K562 (cell line): Measurements from ENCODE around the gene ECHDC1.

Source experiments
- CTCF ChIP-seq, 3 experiments: IDR thresholded peaks in 2 of 3; conservative IDR thresholded peaks in 1 of 3; 2 replicates each; pipeline ENCODE4 v1.5.1; 2011 to 2012; ENCODE audit warnings: low read length in 3 of 3, mild to moderate bottlenecking in 3 of 3, control low read depth in 2 of 3, improper control_type of control experiment in 1 of 3, inconsistent platforms in 1 of 3, low read depth in 1 of 3, mixed read lengths in 1 of 3, moderate library complexity in 1 of 3; ENCODE audit not compliant: insufficient read depth in 2 of 3
- RAD51 ChIP-seq: fragments of 450-650 bp; IDR thresholded peaks from 2 replicates; pipeline ENCODE4 v1.7.1; 2016; ENCODE audit warnings: low read depth, mild to moderate bottlenecking, borderline replicate concordance

- TF ChIP-seq CTCF (IDR thresholded peaks at IDR 0.05 in 2 of 3, conservative IDR thresholded peaks at IDR 0.05 in 1 of 3; ENCODE audit: insufficient read depth in 2 of 3, low read depth in 1 of 3, low read length in 3 of 3) (no peak), RAD51 (no peak)
These were observed 46.3 kb upstream of the ECHDC1 start for GRCh38 chr6:127389706-127390105.
